Erythroblast (primary cell): ENCODE measurements around the gene ZNF423.

Experiments used
- GATA1 ChIP-seq: IDR thresholded peaks from 2 replicates; pipeline ENCODE4 v1.6.1; 2011; ENCODE audit warnings: low read depth, mild to moderate bottlenecking, control low read depth, low read length, moderate library complexity
- POLR2A ChIP-seq: IDR thresholded peaks from 2 replicates; pipeline ENCODE4 v1.6.1; 2011; ENCODE audit warnings: mild to moderate bottlenecking, low read length

GRCh38 chr16:49510141-49510540 is 345.8 kb downstream of the ZNF423 start:
- TF ChIP-seq POLR2A (no peak), GATA1 (no peak)
